NB4 (cell line): ENCODE results near the gene TBC1D17.
A peak's percentile ranks its signal among the peaks of the same experiment; 100 is the strongest.

ENCODE experiments used
- DNase-seq: peaks from one replicate; pipeline ENCODE4 v3.0.0; 2010; ENCODE audit warnings: low read depth
- H3K4me3 ChIP-seq: one replicate; pipeline ENCODE4 v1.5.1; 2011; ENCODE audit warnings: mild to moderate bottlenecking, low read depth, low read length, moderate library complexity
- MAX ChIP-seq: IDR thresholded peaks from 2 replicates; pipeline ENCODE4 v1.6.1; 2011; ENCODE audit warnings: low read depth, low read length
- MYC ChIP-seq: IDR thresholded peaks from 2 replicates; pipeline ENCODE4 v1.6.1; 2011; ENCODE audit warnings: low read depth, low read length
- POLR2A ChIP-seq: IDR thresholded peaks from 2 replicates; pipeline ENCODE4 v1.6.1; 2011; ENCODE audit warnings: mild to moderate bottlenecking; ENCODE audit not compliant: insufficient read length; ENCODE audit errors: extremely low read depth
- TF ChIP-seq, protein P1 (sequence below): IDR thresholded peaks from one replicate; pipeline ENCODE4 v1.5.1; 2012; ENCODE audit warnings: low read depth, low read length

TBC1D17 gene

GRCh38 chr19:49875177-49875576 is 2.3 kb upstream of the TBC1D17 start:
- TF ChIP-seq, protein P1, sequence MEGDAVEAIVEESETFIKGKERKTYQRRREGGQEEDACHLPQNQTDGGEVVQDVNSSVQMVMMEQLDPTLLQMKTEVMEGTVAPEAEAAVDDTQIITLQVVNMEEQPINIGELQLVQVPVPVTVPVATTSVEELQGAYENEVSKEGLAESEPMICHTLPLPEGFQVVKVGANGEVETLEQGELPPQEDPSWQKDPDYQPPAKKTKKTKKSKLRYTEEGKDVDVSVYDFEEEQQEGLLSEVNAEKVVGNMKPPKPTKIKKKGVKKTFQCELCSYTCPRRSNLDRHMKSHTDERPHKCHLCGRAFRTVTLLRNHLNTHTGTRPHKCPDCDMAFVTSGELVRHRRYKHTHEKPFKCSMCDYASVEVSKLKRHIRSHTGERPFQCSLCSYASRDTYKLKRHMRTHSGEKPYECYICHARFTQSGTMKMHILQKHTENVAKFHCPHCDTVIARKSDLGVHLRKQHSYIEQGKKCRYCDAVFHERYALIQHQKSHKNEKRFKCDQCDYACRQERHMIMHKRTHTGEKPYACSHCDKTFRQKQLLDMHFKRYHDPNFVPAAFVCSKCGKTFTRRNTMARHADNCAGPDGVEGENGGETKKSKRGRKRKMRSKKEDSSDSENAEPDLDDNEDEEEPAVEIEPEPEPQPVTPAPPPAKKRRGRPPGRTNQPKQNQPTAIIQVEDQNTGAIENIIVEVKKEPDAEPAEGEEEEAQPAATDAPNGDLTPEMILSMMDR: no peak
- TF ChIP-seq MAX (no peak), MYC (no peak), POLR2A (no peak)
- H3K4me3 ChIP-seq: peak overlapping the region; percentile 93

GRCh38 chr19:49875857-49876421 is 1.6 kb upstream of the TBC1D17 start:
- H3K4me3 ChIP-seq: peak overlapping the region; percentile 93

More at GRCh38 chr19:49875177-49875576, 2.3 kb upstream of the TBC1D17 start:
- DNase-seq: no peak

DNA sequence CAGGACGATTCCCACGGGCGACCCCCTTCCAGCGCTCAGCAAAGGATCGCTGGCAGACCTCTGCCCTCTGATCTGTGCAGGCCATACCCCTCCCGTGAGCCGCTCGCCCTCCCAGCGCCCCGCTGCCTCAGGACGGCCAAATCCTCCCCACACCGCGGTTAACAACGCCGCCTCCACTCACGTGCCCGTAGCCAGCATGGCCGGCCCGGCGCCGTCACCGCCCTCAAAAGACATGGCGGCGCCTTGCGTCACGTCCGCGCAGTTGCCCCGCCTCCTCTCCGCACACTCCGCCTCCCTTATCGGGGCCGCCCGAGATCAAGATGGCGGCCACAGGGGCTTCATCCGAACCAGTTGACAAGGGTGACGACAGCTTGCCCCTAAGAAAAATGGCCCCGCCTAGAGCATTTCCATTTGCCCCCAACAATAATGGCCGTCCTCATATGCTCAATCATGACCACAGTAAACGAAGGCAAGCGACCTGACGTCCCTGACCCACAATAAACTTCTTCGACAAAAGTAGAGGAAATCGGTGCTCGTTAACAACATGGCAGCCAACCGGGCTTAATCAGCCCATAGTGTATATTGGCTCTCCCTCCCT is 981 bp upstream of the TBC1D17 start:
- DNase-seq: peak; percentile 99
- TF ChIP-seq MAX (peak; percentile 86), POLR2A (no peak), MYC (peak; percentile 92)
- TF ChIP-seq, protein P1: no peak
- peak overlapping the region; percentile 93 for H3K4me3 ChIP-seq

More at GRCh38 chr19:49875857-49876421, 1.6 kb upstream of the TBC1D17 start:
- TF ChIP-seq MYC (no peak), POLR2A (peak; percentile 43)
- DNase-seq: peak; percentile 64

DNA sequence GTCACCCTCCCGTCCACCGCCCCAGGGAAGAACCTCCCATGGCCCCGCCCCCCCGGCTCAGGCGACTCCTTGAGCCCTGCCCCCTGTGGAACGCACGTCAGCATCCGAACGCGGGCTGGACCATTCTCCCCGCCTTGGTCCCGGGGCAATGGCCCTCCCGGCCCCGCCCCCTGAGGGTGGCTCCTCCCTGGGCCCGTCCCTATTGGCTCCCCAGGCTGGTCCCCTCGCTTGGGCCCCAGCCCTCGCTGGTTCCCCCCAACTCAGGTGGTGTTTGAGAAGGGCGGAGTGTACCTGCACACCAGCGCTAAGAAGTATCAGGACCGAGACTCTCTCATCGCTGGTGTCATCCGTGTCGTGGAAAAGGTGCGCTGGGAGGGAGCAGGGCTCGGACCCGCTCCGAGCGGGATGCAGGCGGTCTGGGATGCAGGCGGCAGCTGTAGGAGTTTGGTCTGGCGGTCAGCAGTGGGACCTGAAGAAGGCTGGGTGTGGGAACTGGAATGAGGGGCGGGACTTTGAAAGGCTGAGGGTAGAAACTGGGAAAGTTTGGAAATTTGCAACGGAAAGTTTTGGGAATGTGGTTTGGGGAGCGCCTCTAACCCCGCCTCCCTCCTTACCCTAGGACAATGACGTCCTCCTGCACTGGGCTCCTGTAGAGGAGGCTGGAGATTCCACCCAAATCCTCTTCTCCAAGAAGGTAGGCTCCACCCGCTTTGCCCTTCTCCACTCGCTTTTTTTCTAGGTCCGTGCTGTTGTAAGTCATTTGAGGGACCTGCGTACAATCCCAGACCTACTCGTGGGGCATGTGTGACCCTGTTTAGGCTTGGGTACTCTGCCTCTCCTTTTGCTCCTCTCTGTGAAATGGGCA is 609 bp downstream of the TBC1D17 start:
- H3K4me3 ChIP-seq: peak overlapping the region; percentile 85
- peak; percentile 95 for DNase-seq
- TF ChIP-seq MAX (no peak), POLR2A (peak; percentile 6)

DNA sequence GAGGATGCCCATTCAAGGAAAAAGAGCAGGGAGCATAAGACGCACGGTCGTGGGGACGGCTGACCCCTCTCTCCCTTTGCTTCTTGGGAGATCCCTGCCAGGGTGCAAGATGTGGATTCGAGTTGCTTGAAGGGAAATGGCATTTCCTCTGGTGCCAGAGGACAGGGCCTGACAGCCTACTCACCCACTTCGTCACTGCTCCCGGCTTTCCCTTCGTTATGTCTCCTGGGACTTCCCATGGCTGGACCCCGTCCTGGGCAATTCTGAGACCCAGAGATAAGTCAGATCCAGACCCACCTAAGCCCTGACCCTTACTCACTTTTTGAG is 1.2 kb downstream of the TBC1D17 start:
- DNase-seq: no peak
- H3K4me3 ChIP-seq: peak overlapping the region; percentile 85
- TF ChIP-seq, protein P1: no peak
- TF ChIP-seq POLR2A: no peak
- no peak for TF ChIP-seq MYC
- no peak for TF ChIP-seq MAX

DNA sequence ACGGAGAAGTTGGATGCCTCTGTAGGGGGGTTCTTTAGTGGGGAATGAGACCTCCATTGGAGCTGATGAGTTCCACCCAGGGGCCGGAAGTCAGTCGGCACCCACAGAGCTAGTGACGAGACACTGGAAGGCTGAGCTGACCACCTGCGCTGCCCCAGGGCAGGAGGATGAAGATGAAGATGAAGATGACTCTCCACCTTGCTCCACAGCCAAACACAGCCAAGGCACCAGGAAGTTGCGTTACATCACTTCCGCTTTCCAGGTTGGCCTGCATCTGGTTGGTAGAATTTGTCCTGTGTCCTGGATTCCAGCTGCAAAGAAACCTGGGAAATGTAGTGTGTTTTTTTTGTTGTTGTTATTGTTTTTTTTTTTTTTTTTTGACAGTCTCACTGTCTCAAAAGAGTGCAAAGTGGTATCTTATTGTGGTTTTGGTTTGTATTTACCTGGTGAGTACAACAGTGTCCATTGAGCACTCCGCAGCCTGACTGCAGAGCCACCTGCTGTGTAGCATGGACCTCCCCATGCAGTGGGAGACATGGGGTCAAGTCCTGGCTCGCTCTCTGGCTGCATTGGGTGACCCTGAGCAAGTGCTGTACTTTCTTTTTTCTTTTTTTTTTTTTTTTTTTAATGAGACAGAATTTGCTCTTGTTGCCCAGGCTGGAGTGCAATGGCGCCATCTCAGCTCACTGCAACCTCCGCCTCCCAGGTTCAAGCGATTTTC is 1.9 kb downstream of the TBC1D17 start:
- no peak overlapping the region for H3K4me3 ChIP-seq
- DNase-seq: peak; percentile 52
- TF ChIP-seq MAX (no peak), MYC (no peak), POLR2A (no peak)
- TF ChIP-seq, protein P1: no peak
